Keratinocyte (primary cell): ENCODE results near the gene GFRAL.

Experiments used
- CTCF ChIP-seq, 3 experiments: IDR thresholded peaks in 1 of 3; conservative IDR thresholded peaks in 1 of 3; optimal IDR thresholded peaks in 1 of 3; 2 replicates in 2 of 3; 3 replicates in 1 of 3; pipeline versions ENCODE3 to v1.5.1; 2011; ENCODE audit warnings: low read length in 3 of 3, mild to moderate bottlenecking in 3 of 3, moderate library complexity in 2 of 3, control low read depth in 1 of 3, inconsistent platforms in 1 of 3; ENCODE audit not compliant: insufficient read depth in 2 of 3; ENCODE audit errors: extremely low read depth in 1 of 3
- EZH2 ChIP-seq: IDR thresholded peaks from one replicate; pipeline ENCODE4 v1.6.1; 2012; ENCODE audit warnings: inconsistent platforms, mild to moderate bottlenecking, low read length, moderate library complexity

GRCh38 chr6:55319961-55320695, 7.1 kb upstream of the GFRAL start:
- TF ChIP-seq EZH2 (no peak), CTCF (optimal IDR thresholded peaks at IDR 0.05 in 1 of 3, IDR thresholded peaks at IDR 0.05 in 1 of 3, conservative IDR thresholded peaks at IDR 0.05 in 1 of 3; ENCODE audit: extremely low read depth in 1 of 3, insufficient read depth in 2 of 3, low read length in 3 of 3) (no peak)
